Activated CD8-positive, alpha-beta memory T cell treated with anti-CD3 and anti-CD28 coated beads for 4 hours (primary cell): ENCODE measurements around the gene SPAAR.
A peak's percentile ranks its signal among the peaks of the same experiment; 100 is the strongest.
"Not testable (repeated sequence)": the region's sequence is repeated elsewhere in the genome, so short reads cannot be mapped to it uniquely, and the experiment has no call there.

ENCODE experiments used
- DNase-seq, 2 donors: peaks; one replicate each; pipeline ENCODE4 v3.0.0-alpha.2; 2020; ENCODE audit warnings: low read depth in 2 of 2

The SPAAR gene

GRCh38 chr9:35923598-35923926 is 14.3 kb downstream of the SPAAR start:
- no peak for DNase-seq

- no peak for DNase-seq
Observed at GRCh38 chr9:35923927-35924763, 14.9 kb downstream of the SPAAR start.

- DNase-seq: no peak
Observed at GRCh38 chr9:35928591-35929452, 19.5 kb downstream of the SPAAR start.

- DNase-seq: no peak
Observed at GRCh38 chr9:35929453-35929718, 20.1 kb downstream of the SPAAR start.

- no peak for DNase-seq
Observed at GRCh38 chr9:35930521-35930920, 21.2 kb downstream of the SPAAR start.

GRCh38 chr9:35930989-35931388 is 21.7 kb downstream of the SPAAR start:
- no peak for DNase-seq

- no peak for DNase-seq
Observed at GRCh38 chr9:35932735-35933134, 23.4 kb downstream of the SPAAR start.

- no peak for DNase-seq
Observed at GRCh38 chr9:35933550-35934067, 24.3 kb downstream of the SPAAR start.

- DNase-seq: not testable (repeated sequence)
Observed at GRCh38 chr9:35934069-35934468, 24.8 kb downstream of the SPAAR start.

GRCh38 chr9:35935261-35935660 is 26.0 kb downstream of the SPAAR start:
- no peak for DNase-seq

GRCh38 chr9:35935755-35936509 is 26.6 kb downstream of the SPAAR start:
- no peak for DNase-seq

GRCh38 chr9:35937227-35937626 is 27.9 kb downstream of the SPAAR start:
- DNase-seq: no peak

- DNase-seq: no peak
Observed at GRCh38 chr9:35938474-35939356, 29.4 kb downstream of the SPAAR start.

- no peak for DNase-seq
Observed at GRCh38 chr9:35939679-35940250, 30.5 kb downstream of the SPAAR start.

GRCh38 chr9:35940458-35941407 is 31.4 kb downstream of the SPAAR start:
- DNase-seq: no peak

GRCh38 chr9:35942286-35942685 is 33.0 kb downstream of the SPAAR start:
- DNase-seq: no peak

- DNase-seq: no peak
Observed at GRCh38 chr9:35944173-35944572, 34.9 kb downstream of the SPAAR start.

- DNase-seq: no peak
Observed at GRCh38 chr9:35944841-35945240, 35.6 kb downstream of the SPAAR start.

- DNase-seq: peak; percentile 32 to 34
Observed at GRCh38 chr9:35945341-35946018, 36.2 kb downstream of the SPAAR start.
